BE2C (cell line): ENCODE results near the gene HLCS.

Source experiments
- DNase-seq: peaks from one replicate; pipeline ENCODE4 v3.0.0-alpha.2; 2020
- H3K27me3 ChIP-seq: fragments of 250-450 bp; sonication (Bioruptor Pico); 2 replicates; pipeline ENCODE4 v1.5.1; 2020; ENCODE audit warnings: mild to moderate bottlenecking
- H3K36me3 ChIP-seq: fragments of 250-450 bp; sonication (Bioruptor Pico); 2 replicates; pipeline ENCODE4 v1.5.1; 2020; ENCODE audit warnings: mild to moderate bottlenecking
- H3K4me1 ChIP-seq: fragments of 250-450 bp; sonication (Bioruptor Pico); 2 replicates; pipeline ENCODE4 v1.5.1; 2020
- H3K4me3 ChIP-seq: 2 replicates; pipeline ENCODE4 v1.5.1; 2011; ENCODE audit warnings: low read depth, low read length
- H3K9me3 ChIP-seq: fragments of 250-450 bp; sonication (Bioruptor Pico); 2 replicates; pipeline ENCODE4 v1.5.1; 2020
- CTCF ChIP-seq: IDR thresholded peaks from 2 replicates; pipeline ENCODE4 v1.5.1; 2012; ENCODE audit warnings: mild to moderate bottlenecking, low read depth, low read length

HLCS gene

GRCh38 chr21:36866419-36866818 is 100.0 kb downstream of the HLCS start:
- H3K4me3 ChIP-seq, result no peak overlapping the region
- H3K36me3 ChIP-seq, result no peaks in the 10 kb centered on the region
- no peak for DNase-seq
- no peaks in the 10 kb centered on the region for H3K4me1 ChIP-seq
- TF ChIP-seq CTCF, result no peak
- no peaks in the 10 kb centered on the region for H3K27me3 ChIP-seq
- H3K9me3 ChIP-seq, result no peaks in the 10 kb centered on the region

DNA sequence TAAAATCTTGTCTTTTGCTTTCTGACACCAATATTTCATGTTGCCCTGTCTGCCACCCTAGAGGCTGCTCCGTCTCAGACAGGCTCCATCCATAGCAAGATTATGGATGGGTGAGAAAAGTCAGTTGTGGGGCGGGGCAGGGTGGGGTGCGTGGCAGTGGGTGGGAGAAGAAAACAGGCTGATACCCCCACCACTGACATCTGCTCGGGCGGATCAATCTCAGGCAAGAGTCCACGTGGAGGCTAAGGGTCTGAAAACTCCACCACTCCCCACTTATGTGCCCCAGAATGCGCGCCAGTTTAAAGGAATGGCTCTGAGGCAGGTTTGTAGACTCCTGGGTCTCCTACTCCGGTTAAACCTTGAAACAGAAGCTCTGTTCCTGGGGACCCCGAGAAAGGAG is 101.5 kb downstream of the HLCS start:
- no peak for TF ChIP-seq CTCF
- H3K36me3 ChIP-seq, result no peaks in the 10 kb centered on the region
- no peak for DNase-seq
- H3K4me3 ChIP-seq, result no peak overlapping the region
- no peaks in the 10 kb centered on the region for H3K4me1 ChIP-seq
- no peaks in the 10 kb centered on the region for H3K27me3 ChIP-seq
- H3K9me3 ChIP-seq, result no peaks in the 10 kb centered on the region

GRCh38 chr21:36863260-36863659 is 103.2 kb downstream of the HLCS start:
- H3K27me3 ChIP-seq, result no peaks in the 10 kb centered on the region
- no peak overlapping the region for H3K4me3 ChIP-seq
- no peaks in the 10 kb centered on the region for H3K36me3 ChIP-seq
- H3K4me1 ChIP-seq, result no peaks in the 10 kb centered on the region
- no peaks in the 10 kb centered on the region for H3K9me3 ChIP-seq
- DNase-seq, result no peak
- TF ChIP-seq CTCF, result no peak

- TF ChIP-seq CTCF, result no peak
- no peaks in the 10 kb centered on the region for H3K4me1 ChIP-seq
- DNase-seq, result no peak
- H3K4me3 ChIP-seq, result no peak overlapping the region
- H3K36me3 ChIP-seq, result no peaks in the 10 kb centered on the region
- H3K27me3 ChIP-seq, result no peaks in the 10 kb centered on the region
- no peaks in the 10 kb centered on the region for H3K9me3 ChIP-seq
Observed at GRCh38 chr21:36861595-36862323, 104.7 kb downstream of the HLCS start.

- DNase-seq, result no peak
- Histone ChIP-seq H3K4me1 (no peaks in the 10 kb centered on the region), H3K9me3 (no peaks in the 10 kb centered on the region), H3K4me3 (no peak overlapping the region), H3K36me3 (no peaks in the 10 kb centered on the region), H3K27me3 (no peaks in the 10 kb centered on the region)
- TF ChIP-seq CTCF, result no peak
Observed at GRCh38 chr21:36860736-36861594, 105.5 kb downstream of the HLCS start.
